Fibroblast of lung (primary cell): Measurements from ENCODE around the gene FOXP2.

Experiments
- CTCF ChIP-seq, 2 donors: IDR thresholded peaks in 1 of 2; conservative IDR thresholded peaks in 1 of 2; 1 replicate in 1 of 2; 2 replicates in 1 of 2; pipeline ENCODE4 v1.5.1; 2011 to 2012; ENCODE audit warnings: low read length in 2 of 2, control low read depth in 1 of 2, inconsistent platforms in 1 of 2, low read depth in 1 of 2, mild to moderate bottlenecking in 1 of 2
- EZH2 ChIP-seq: IDR thresholded peaks from 2 replicates; pipeline ENCODE4 v1.5.1; 2012; ENCODE audit warnings: low read length, control low read depth, mild to moderate bottlenecking; ENCODE audit errors: missing control alignments

- peak; percentile 31 to 53 for TF ChIP-seq CTCF (conservative IDR thresholded peaks at IDR 0.05 in 1 of 2, IDR thresholded peaks at IDR 0.05 in 1 of 2; ENCODE audit: low read depth in 1 of 2, low read length in 2 of 2)
- TF ChIP-seq EZH2, result no peak
Observed at GRCh38 chr7:114426824-114427223, 12.2 kb downstream of the FOXP2 start.
